HG03064 (cell line): Measurements from ENCODE around the gene NIM1K.
"Not testable (repeated sequence)": the region's sequence is repeated elsewhere in the genome, so short reads cannot be mapped to it uniquely, and the experiment has no call there.

Experiments used
- ATAC-seq: cut with Tn5 transposase; IDR thresholded peaks from one replicate; pipeline ENCODE4 v1.9.1; 2021; ENCODE audit warnings: low read depth; ENCODE audit not compliant: unreplicated experiment

The NIM1K gene

GRCh38 chr5:43274435-43275114 lies 82.5 kb downstream of the NIM1K start:
- ATAC-seq, result no peak

GRCh38 chr5:43275391-43275790 lies 83.4 kb downstream of the NIM1K start:
- no peak for ATAC-seq

GRCh38 chr5:43279548-43280274 lies 87.7 kb downstream of the NIM1K start:
- ATAC-seq, result no peak

GRCh38 chr5:43281840-43282658 lies 90.0 kb downstream of the NIM1K start:
- no peak for ATAC-seq

- ATAC-seq, result no peak
These were observed 94.6 kb downstream of the NIM1K start for GRCh38 chr5:43286623-43287022.

- ATAC-seq, result no peak
These were observed 95.5 kb downstream of the NIM1K start for GRCh38 chr5:43287493-43287892.

- ATAC-seq, result no peak
These were observed 96.3 kb downstream of the NIM1K start for GRCh38 chr5:43288269-43288831.

GRCh38 chr5:43290726-43291125 lies 98.7 kb downstream of the NIM1K start:
- no peak for ATAC-seq

GRCh38 chr5:43294226-43294625 lies 102.2 kb downstream of the NIM1K start:
- no peak for ATAC-seq

GRCh38 chr5:43295202-43295601 lies 103.2 kb downstream of the NIM1K start:
- no peak for ATAC-seq

- ATAC-seq, result no peak
These were observed 104.8 kb downstream of the NIM1K start for GRCh38 chr5:43296835-43297234.

- no peak for ATAC-seq
These were observed 106.4 kb downstream of the NIM1K start for GRCh38 chr5:43298443-43298842.

- no peak for ATAC-seq
These were observed 108.1 kb downstream of the NIM1K start for GRCh38 chr5:43300112-43300511.

- ATAC-seq, result no peak
These were observed 109.6 kb downstream of the NIM1K start for GRCh38 chr5:43301653-43302091.

- no peak for ATAC-seq
These were observed 110.5 kb downstream of the NIM1K start for GRCh38 chr5:43302481-43302880.

GRCh38 chr5:43303242-43303641 lies 111.2 kb downstream of the NIM1K start:
- ATAC-seq, result no peak

- no peak for ATAC-seq
These were observed 112.5 kb downstream of the NIM1K start for GRCh38 chr5:43304525-43304924.

GRCh38 chr5:43305948-43306565 lies 114.0 kb downstream of the NIM1K start:
- ATAC-seq, result no peak

GRCh38 chr5:43306954-43307353 lies 114.9 kb downstream of the NIM1K start:
- ATAC-seq, result not testable (repeated sequence)

- no peak for ATAC-seq
These were observed 117.1 kb downstream of the NIM1K start for GRCh38 chr5:43309122-43309521.

- no peak for ATAC-seq
These were observed 117.6 kb downstream of the NIM1K start for GRCh38 chr5:43309637-43310036.
